Astrocyte of the cerebellum (primary cell): ENCODE results near the gene ZNF738.

Experiments
- DNase-seq: peaks from one replicate; pipeline ENCODE4 v3.0.0-alpha.2; 2011; ENCODE audit warnings: low read depth
- H3K4me3 ChIP-seq: 2 replicates; pipeline ENCODE4 v1.5.1; 2011; ENCODE audit warnings: mild to moderate bottlenecking, low read depth, low read length, moderate library complexity
- CTCF ChIP-seq: IDR thresholded peaks from 2 replicates; pipeline ENCODE4 v1.5.1; 2012; ENCODE audit warnings: low read length, low read depth, moderate library complexity, mild to moderate bottlenecking; ENCODE audit errors: missing control alignments
- in situ Hi-C: cut with HindIII; loops from 2 replicates; pipeline ENCODE4 v1.10.0; 2017; ENCODE audit warnings: low sequenced_read_pairs

Gene ZNF738

GRCh38 chr19:21362291-21362690, 3.5 kb downstream of the ZNF738 start:
- no peak for TF ChIP-seq CTCF
- no peak overlapping the region for H3K4me3 ChIP-seq
- no peak for DNase-seq
- in situ Hi-C loops, result no loop called here

- TF ChIP-seq CTCF, result no peak
- in situ Hi-C loops, result no loop called here
- no peak overlapping the region for H3K4me3 ChIP-seq
- no peak for DNase-seq
Measured at GRCh38 chr19:21383980-21384582, 25.3 kb downstream of the ZNF738 start.

GRCh38 chr19:21396121-21396520, 37.3 kb downstream of the ZNF738 start:
- no peak for TF ChIP-seq CTCF
- no peak for DNase-seq
- in situ Hi-C loops, result no loop called here
- H3K4me3 ChIP-seq, result no peak overlapping the region

- TF ChIP-seq CTCF, result no peak
- H3K4me3 ChIP-seq, result peak within 1 kb of the TSS; percentile 77
- DNase-seq, result peak; percentile 91
- in situ Hi-C loops, result no loop called here
Measured at GRCh38 chr19:21396893-21397572, 38.2 kb downstream of the ZNF738 start, which contains the start of gene ZNF493. TSS of gene ZNF493 (plus strand) at chr19:21397133. CDS start at chr19:21397238, 105 bp downstream.

- no peak for DNase-seq
- in situ Hi-C loops, result no loop called here
- no peak for TF ChIP-seq CTCF
- H3K4me3 ChIP-seq, result no peak overlapping the region
Measured at GRCh38 chr19:21398851-21399250, 40.1 kb downstream of the ZNF738 start.

- no peak for TF ChIP-seq CTCF
- in situ Hi-C loops, result no loop called here
- no peak for DNase-seq
- H3K4me3 ChIP-seq, result no peak overlapping the region
Measured at GRCh38 chr19:21402303-21402985, 43.6 kb downstream of the ZNF738 start.
